ENCODE results near the gene ALKBH8. TPM values are rescaled to one million over a fixed set of nuclear protein-coding genes. Genes with fewer than 3 reads are reported as not detected.

Gene ALKBH8
- total and polyA plus RNA-seq, 2 of the 13 experiments (the other 11 are each of a cell fraction or from before 2014, with no cell fraction given), result 2.4 to 9.1 TPM

- FAIRE-seq (no peak), DNase-seq (ENCODE audit: low spot score) (no peak), ATAC-seq (no peak)
- H3K9me3 ChIP-seq (ENCODE audit: low read length), result no peaks in the 10 kb centered on the region
- 1% methylated on average over 3 of the region's 3 CpGs for WGBS (ENCODE audit: low lambda C conversion rate)
- no peak overlapping the region for H3K4me2 ChIP-seq (ENCODE audit: low read depth, low read length)
- H3K79me2 ChIP-seq (ENCODE audit: insufficient read depth, low read length), result no peaks in the 10 kb centered on the region
- intact Hi-C loops (cut with micrococcal nuclease; ENCODE audit: unreplicated experiment) (no loop called here), in situ Hi-C loops (cut with HindIII; ENCODE audit: extremely low pct_ligation_motif_present, low pct_unique_long_range_greater_than_20kb) (no loop called here)
- H3K27ac ChIP-seq (ENCODE audit: extremely low read length, insufficient read depth, low read length), result no peak overlapping the region
- no peak overlapping the region for H2AFZ ChIP-seq (ENCODE audit: low read length)
- peaks cover 0 to 10% of the 10 kb centered on the region in 2 experiments; a peak in 2 of 5 replicates for H3K27me3 ChIP-seq (ENCODE audit: control insufficient read depth in 1 of 2, insufficient read depth in 2 of 2, low read length in 2 of 2)
- ChIA-PET POLR2A (no interaction called here), CTCF (ENCODE audit: low intra/inter-chr PET ratio, low total read pairs) (no interaction called here)
- H4K20me1 ChIP-seq (ENCODE audit: insufficient read depth, low read length), result no peaks in the 10 kb centered on the region
- no TSS peak for BruUV-seq (replicated peaks)
- no peak overlapping the region for H3K4me3 ChIP-seq (replicated peaks in 1 of 3; ENCODE audit: insufficient read depth in 1 of 3, low read depth in 2 of 3, low read length in 3 of 3)
- H3K36me3 ChIP-seq (replicated peaks in 1 of 2; ENCODE audit: control insufficient read depth in 1 of 2, insufficient read depth in 2 of 2, low read length in 2 of 2), result no peaks in the 10 kb centered on the region
- no peak overlapping the region for H3K9ac ChIP-seq (ENCODE audit: insufficient read depth, low read depth, low read length)
- TF ChIP-seq PHF8 (CRISPR knock-in tag; IDR thresholded peaks at IDR 0.05) (no peak), SOX6 (IDR thresholded peaks at IDR 0.05) (no peak), SOX6 (CRISPR knock-in tag; IDR thresholded peaks at IDR 0.05) (no peak), ZNF441 (CRISPR knock-in tag; IDR thresholded peaks at IDR 0.05; ENCODE audit: borderline replicate concordance) (no peak), RFX3 (CRISPR knock-in tag; IDR thresholded peaks at IDR 0.05) (no peak), TEAD2 (CRISPR knock-in tag; IDR thresholded peaks at IDR 0.05) (no peak), ZHX2 (IDR thresholded peaks at IDR 0.05; ENCODE audit: low read depth) (no peak), ZHX2 (CRISPR knock-in tag; IDR thresholded peaks at IDR 0.05; ENCODE audit: borderline replicate concordance) (no peak), HIC2 (CRISPR knock-in tag; IDR thresholded peaks at IDR 0.05; ENCODE audit: low read depth) (no peak), HMG20A (CRISPR knock-in tag; IDR thresholded peaks at IDR 0.05; ENCODE audit: borderline replicate concordance) (no peak), ZNF556 (CRISPR knock-in tag; IDR thresholded peaks at IDR 0.05; ENCODE audit: borderline replicate concordance) (no peak), RBM22 (optimal IDR thresholded peaks at IDR 0.05; ENCODE audit: low read length) (no peak), ZNF354B (CRISPR knock-in tag; IDR thresholded peaks at IDR 0.05) (no peak), NFE2 (CRISPR knock-in tag; IDR thresholded peaks at IDR 0.05) (no peak), ZNF580 (CRISPR knock-in tag; IDR thresholded peaks at IDR 0.05; ENCODE audit: borderline replicate concordance, low read depth) (no peak), FOXO1 (CRISPR knock-in tag; IDR thresholded peaks at IDR 0.05) (no peak)
- no peaks in the 10 kb centered on the region for H3K4me1 ChIP-seq (ENCODE audit: insufficient read depth, low read length)
Observed at GRCh38 chr11:107583629-107584195, 18.2 kb upstream of the ALKBH8 start.
